Measurements from ENCODE around the gene C1GALT1.
"Not testable (repeated sequence)": the region's sequence is repeated elsewhere in the genome, so short reads cannot be mapped to it uniquely, and the experiment has no call there.

C1GALT1 gene

GRCh38 chr7:7239346-7239745 is 57.0 kb downstream of the C1GALT1 start:
- TF ChIP-seq ZFX (IDR thresholded peaks at IDR 0.05) (no peak), CTCF (conservative IDR thresholded peaks at IDR 0.05) (no peak)
- H3K27ac ChIP-seq = no peak overlapping the region

- no peak overlapping the region for H3K27ac ChIP-seq
- no peak for TF ChIP-seq CTCF (conservative IDR thresholded peaks at IDR 0.05)
- TF ChIP-seq ZFX (IDR thresholded peaks at IDR 0.05) = no peak
These were observed 60.6 kb downstream of the C1GALT1 start for GRCh38 chr7:7242899-7243298.

- not testable (repeated sequence) for H3K27ac ChIP-seq
These were observed 62.9 kb downstream of the C1GALT1 start for GRCh38 chr7:7245233-7245632.

GRCh38 chr7:7246223-7246622 is 63.9 kb downstream of the C1GALT1 start:
- no peak overlapping the region for H3K27ac ChIP-seq
- TF ChIP-seq ZFX (IDR thresholded peaks at IDR 0.05) = no peak
- no peak for TF ChIP-seq CTCF (conservative IDR thresholded peaks at IDR 0.05)

- H3K27ac ChIP-seq = no peak overlapping the region
- no peak for TF ChIP-seq ZFX (IDR thresholded peaks at IDR 0.05)
- no peak for TF ChIP-seq CTCF (conservative IDR thresholded peaks at IDR 0.05)
These were observed 65.3 kb downstream of the C1GALT1 start for GRCh38 chr7:7247658-7248057.

GRCh38 chr7:7249814-7250213 is 67.5 kb downstream of the C1GALT1 start:
- H3K27ac ChIP-seq = no peak overlapping the region
- TF ChIP-seq ZFX (IDR thresholded peaks at IDR 0.05) = no peak
- no peak for TF ChIP-seq CTCF (conservative IDR thresholded peaks at IDR 0.05)

- TF ChIP-seq ZFX (IDR thresholded peaks at IDR 0.05) (no peak), CTCF (conservative IDR thresholded peaks at IDR 0.05) (no peak)
- no peak overlapping the region for H3K27ac ChIP-seq
These were observed 69.4 kb downstream of the C1GALT1 start for GRCh38 chr7:7251742-7252141.

- TF ChIP-seq ZFX (IDR thresholded peaks at IDR 0.05) (no peak), CTCF (conservative IDR thresholded peaks at IDR 0.05) (no peak)
- no peak overlapping the region for H3K27ac ChIP-seq
These were observed 72.0 kb downstream of the C1GALT1 start for GRCh38 chr7:7254319-7254718.

Measured in C4-2B (cell line).